CD4-positive, alpha-beta T cell treated with Interleukin-6 for 4 hours (primary cell): Measurements from ENCODE around the gene KCTD15.

Source experiments
- DNase-seq: peaks from one replicate; pipeline ENCODE4 v3.0.0-alpha.2; 2020; ENCODE audit warnings: mixed read lengths

KCTD15 gene

DNA sequence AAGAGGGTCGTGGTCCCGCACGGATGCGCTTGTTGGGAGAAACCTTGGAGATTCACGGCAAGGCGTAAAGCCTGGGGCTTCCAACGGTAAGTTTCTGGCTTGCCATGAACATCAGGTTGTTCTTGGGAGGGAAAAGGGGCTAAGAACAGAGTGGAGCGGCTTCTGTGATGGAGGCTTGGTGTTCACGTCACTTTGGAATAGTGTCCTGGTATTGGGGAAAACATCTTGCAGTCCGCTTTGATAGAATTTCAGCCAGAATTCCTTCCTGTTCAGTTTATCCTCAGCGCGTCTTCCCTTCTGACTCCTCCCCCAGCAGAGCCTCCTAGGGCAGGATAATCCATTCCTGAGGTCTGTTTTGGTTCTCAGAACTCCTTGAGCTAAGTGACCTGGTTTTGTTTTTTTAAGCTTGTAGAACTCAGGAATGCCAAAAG lies 2.0 kb downstream of the KCTD15 start:
- no peak for DNase-seq

DNA sequence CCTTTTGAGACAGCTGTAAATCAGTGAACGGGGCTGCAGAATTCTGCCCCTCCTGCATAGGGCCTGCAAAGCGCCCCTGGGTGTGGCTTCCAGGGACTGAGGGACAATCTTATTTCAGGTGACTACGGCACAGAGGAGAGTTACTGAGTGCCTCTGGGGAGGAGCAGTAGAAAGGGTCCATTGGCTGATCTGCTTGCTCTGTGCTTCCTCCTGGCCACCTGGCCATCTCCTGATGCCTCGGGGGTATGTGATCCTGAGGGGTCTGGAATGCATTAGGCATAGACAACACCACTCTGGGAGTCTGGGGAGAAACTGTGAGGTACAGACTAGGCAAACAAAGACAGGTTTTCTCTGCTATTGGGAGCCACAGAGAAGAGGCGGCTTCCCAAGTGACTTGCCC lies 2.8 kb downstream of the KCTD15 start:
- DNase-seq, result no peak

DNA sequence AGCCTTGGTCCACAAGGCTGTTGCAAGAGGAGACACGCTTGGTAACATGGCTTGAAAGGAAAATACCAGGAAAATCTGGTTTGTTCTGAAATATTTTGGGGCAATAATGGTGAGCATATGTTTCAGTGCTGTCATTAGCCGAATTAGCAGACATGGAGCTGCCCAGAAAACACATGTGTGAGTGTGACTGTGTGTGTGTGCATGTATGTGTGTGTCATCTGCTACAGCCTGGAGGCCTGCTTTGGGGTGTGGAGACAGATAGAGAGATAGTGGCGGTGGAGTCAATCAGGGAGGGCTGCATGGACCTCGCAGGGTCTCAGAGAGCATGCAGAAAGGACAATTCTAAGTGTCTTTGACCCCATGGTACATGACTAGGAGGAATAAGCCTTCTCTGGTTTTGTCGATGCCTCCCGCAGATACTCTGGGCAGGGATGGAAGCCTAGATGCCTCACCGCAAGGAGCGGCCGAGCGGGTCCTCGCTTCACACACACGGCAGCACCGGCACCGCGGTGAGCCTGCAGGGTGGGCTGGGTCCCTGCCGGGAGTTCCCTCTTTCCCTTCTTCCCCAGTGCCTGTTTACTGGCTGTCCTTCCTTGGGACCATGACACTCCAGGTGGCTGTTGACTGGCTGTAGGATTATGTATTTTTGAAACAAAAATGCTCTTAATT lies 3.5 kb downstream of the KCTD15 start:
- DNase-seq, result no peak

DNA sequence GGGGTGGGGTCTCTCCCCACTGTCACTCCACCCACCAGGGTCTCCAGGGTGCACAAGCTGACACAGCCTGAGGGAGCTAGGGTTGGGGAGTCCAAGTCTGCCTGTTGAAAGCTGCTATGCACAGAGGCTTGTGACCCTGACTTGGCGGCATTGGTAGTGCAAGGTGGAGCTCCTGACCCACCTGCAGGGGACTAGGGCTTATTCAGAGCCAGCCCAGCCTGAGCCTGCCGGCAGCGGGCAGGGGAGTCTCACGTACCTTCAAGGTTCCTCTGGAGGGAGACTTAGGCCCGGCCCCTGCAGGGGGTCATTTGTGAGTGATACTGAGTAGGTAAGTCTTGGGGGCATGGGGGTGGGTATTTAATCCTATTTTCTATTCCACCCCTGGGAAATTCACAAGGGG lies 4.7 kb downstream of the KCTD15 start:
- DNase-seq, result no peak

DNA sequence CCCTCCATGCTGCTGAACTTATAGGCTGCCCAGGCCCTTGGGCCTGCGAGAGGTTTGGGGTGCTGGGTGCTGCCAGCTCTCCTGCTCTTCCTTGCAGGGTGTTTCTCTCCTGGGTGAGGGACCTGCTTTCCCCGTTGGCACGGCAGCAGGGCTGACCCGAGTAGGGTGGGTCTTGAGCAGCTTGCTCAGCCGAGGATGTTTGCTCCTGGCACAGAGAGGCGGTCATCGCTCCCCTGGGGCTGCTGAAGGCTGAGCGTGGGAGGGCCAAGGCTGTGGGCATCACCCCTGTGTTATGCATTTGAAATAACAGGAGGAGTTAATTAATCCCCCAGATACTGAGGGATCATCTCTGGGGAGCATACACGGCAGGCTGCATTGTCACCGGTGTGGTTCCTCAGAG lies 5.3 kb downstream of the KCTD15 start:
- DNase-seq, result no peak

DNA sequence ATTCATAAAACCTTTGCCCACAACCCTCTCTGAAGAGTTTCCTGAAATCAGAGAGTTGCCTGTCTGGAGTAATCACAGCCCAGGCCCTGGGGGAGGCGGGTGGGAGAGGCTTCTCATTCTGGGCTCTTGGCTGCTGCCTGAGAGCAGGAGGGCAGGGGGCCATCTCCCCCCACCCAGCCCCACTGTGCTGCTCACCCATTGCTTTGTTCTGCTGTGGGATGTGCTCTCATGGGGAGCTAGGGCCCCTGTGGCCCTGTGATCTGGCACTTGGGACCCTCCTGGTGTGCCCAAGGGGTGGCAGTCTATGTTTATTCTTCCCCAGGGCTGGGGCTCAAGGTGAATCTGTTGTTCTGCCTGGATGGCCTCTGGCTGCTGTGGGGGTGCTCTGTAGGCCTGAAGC lies 6.1 kb downstream of the KCTD15 start:
- DNase-seq, result no peak

DNA sequence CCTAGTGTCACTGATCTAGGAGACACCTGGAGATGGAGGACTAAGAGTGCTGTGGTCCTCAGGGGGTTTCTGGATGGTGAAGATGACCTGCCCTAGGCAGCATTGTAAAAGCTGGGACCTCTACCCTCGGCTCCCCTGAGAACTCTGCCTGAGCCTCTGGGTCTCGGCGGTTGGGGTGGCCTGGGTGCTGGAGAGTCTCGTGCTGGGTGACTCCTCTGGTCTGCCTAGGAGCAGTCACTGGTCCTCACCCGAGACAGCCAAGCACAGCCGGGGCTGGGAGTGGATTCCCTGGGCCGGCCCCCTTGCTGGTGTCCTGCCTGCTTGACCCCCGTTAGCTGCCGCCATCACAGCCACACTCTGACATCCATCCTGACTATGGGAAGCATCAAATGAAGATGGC lies 6.7 kb downstream of the KCTD15 start:
- no peak for DNase-seq

DNA sequence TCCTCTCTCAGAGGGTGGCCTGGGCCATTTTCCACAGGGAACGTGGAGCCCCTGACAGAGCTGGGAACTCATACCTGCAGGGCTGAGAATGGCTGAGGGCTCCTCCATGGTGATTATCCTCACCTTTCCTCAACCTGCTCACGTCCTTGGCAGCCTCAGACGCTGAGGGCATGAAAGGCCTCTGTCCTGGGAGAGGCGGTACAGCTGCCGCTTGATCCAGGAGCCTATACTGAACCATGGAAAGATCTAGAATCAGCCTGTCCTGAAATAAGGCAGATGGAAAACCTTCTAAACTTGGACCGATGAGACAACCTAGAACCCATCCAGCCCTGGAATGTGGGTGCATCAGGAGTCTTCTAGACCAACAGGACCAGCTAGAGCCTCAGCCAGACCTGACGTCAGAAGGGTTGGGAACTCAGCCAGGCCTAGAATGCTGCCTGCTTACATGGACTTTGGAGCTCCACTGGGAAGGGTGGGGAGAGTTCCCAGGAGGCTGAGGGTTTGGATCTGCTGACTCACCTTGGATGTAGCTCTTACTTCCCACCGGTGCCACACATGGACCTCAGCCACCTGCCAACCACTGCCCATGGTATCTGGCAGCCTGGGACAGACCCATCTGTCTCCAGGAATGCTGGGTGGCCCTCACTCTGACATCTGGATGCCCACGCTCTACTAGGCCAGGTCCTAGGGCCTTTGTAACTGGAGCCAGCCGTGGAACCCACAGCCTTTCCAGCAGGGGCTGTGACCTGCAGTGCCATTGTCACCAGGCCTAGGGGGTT lies 7.5 kb downstream of the KCTD15 start:
- no peak for DNase-seq

DNA sequence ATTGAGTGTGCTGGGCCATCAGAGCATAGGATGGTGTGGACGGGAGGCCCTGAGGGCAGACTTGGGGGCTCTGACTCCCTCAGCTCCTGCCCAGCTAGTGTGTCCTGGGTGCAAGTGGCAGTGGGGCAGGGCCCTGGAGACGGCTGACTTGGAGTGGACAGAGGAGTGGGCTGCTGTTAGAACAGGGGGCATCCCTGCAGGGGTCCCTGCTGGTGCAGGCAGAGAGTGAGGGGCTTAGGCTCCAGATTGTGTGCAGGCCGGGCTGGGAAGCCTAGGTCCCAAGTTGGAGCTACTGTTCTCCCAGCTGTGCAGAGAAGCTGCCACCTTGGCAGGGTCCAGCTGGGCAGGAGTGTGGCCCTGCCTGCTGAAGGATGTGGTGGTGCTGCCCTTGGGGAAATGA lies 8.6 kb downstream of the KCTD15 start:
- no peak for DNase-seq

DNA sequence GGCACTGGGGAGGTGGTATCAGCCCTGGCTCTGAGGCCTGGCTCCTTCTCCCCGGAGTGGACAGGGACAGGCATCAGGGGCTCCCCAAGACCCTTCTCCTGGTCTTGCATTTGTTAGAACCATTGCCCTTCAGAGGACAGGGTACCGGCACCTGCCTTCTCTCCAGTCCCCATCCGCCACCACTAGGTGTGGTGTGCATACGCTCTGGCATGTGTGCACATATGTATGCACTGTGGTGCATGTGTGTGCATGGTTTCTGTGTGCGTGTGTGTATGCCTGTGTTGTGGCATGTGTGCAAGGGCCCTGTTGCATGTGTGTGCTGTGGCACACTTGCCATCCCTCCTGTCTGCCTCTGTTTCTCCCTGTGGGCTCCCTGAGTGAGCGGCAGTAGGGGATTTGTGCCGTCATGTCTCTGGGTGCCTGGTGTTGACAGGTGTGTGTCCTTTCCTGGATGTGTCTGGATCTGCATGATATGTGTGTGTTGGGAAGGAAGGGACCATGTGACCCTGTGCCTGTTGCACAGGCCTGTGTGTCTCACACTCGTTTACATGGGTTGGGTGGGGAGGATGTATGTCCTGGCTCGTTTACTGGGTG lies 9.3 kb downstream of the KCTD15 start:
- DNase-seq, result no peak

DNA sequence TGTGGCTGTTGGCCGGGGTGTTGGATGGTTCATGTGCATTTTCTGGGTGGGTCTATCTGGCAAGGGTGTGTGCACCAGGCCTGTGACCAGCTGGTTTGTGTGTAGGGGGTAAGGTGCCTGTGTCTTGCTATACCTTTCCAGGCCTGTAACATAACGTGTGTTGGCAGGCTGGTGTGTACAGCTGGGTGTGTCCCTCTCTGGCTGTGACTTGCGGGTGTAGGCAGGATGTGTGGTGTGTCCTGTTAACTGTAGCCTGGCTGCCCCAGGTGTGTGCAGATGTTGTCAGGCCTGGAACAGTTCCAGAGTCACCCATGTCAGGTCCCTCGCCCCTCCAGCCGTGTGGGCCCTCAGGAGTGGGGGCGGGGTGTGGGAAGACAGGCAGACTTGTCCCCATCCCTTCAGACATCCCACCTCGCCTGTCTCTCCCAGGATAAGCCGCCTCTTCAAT lies 9.8 kb downstream of the KCTD15 start:
- DNase-seq, result no peak

DNA sequence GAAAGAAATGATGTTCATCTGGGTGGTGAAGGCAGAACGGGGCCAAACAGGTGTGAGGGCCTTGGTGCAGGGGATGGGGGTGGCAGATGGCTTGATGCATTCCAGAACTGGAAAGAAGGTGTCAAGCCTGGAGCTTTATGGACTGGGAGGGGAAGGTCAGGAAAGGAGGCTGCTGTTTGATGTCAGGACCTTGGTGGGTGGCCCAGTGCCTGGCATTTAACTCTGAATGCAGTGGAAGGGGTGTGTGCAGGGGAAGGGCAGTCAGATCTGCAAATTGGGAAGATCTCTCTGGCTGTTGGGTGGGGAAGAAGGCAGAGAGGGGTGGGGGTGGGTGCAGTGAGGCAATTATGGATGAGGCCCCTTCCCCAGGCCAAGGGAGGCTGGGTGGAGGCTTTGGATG lies 11.7 kb downstream of the KCTD15 start:
- no peak for DNase-seq

DNA sequence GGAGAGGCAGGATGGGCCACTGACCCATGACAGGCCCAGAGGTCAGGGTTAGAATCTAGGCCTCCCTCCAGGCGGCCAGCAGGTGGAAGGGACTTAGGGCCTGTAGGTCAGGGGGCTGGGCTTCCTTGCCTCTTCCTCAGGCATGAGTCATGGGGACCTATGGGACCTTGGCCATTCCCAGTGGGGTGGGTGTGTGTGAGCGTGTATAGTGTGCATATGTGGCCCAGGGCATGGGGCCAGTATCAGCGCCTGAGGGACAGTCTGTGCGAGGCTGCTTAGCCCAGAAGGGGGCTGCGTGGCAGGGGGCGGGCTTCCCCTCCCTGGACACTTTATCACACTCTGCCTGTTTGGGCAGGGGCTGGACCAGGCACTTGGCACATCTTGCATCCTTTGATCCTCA lies 13.3 kb downstream of the KCTD15 start:
- no peak for DNase-seq

DNA sequence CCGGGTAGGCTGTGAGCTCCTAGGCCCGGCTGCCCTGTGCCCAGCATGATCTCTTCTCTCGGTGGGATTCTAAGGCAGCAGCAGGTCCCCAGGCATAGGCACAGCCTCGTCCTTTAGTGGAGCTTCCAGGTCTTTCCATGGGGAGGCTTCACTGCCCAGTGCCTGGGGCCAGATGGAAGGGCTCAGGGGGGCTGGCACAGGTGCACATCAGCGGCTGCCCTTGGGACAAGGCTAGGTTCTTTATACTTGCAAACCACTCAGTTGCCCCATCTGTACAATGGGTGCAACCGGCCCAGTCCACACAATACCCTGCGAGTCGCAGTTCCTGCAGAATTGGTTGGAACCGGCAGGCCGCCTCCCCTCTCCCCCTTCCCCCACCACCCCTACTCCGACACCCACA lies 14.2 kb downstream of the KCTD15 start:
- DNase-seq, result no peak

DNA sequence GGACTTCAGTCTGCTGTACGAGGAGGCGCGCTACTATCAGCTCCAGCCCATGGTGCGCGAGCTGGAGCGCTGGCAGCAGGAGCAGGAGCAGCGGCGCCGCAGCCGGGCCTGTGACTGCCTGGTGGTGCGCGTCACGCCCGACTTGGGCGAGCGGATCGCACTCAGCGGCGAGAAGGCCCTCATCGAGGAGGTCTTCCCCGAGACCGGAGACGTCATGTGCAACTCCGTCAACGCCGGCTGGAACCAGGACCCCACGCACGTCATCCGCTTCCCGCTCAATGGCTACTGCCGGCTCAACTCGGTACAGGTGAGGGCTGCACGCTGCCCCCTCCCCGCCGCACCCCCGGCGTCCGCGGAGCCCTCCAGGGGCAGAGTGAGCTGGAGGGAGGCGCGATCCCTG lies 14.6 kb downstream of the KCTD15 start:
- DNase-seq, result no peak

DNA sequence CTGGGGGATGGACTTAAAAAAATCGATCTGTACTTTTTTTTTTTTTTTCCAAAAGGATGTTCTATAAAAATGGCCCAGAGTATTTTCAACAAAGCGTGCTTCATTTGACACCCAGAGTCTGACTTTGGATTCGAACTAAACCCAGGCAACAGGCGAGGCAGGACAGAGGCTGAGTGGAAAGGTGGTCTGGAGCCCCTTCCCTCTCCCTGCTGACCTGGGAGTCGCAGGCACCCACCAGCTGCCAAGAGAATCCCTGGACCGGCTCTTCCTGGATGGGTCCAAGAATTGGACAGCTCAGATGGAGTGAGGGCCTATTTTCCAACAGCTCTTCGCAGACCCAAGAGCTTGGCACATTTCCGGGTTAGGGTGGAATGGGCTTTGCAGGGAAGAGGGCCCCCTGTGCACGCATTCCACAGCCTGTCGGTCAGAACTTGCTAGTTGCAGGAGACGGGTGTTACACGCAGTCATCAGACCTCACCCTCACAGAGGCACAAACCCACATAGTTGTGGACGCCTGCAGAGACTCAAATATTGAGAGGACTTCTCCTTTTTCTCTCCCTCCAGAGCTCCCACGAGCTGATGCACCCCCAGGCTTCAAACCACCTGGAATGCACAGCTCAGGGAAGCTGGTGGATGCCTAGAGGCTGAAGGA lies 15.2 kb downstream of the KCTD15 start:
- no peak for DNase-seq

DNA sequence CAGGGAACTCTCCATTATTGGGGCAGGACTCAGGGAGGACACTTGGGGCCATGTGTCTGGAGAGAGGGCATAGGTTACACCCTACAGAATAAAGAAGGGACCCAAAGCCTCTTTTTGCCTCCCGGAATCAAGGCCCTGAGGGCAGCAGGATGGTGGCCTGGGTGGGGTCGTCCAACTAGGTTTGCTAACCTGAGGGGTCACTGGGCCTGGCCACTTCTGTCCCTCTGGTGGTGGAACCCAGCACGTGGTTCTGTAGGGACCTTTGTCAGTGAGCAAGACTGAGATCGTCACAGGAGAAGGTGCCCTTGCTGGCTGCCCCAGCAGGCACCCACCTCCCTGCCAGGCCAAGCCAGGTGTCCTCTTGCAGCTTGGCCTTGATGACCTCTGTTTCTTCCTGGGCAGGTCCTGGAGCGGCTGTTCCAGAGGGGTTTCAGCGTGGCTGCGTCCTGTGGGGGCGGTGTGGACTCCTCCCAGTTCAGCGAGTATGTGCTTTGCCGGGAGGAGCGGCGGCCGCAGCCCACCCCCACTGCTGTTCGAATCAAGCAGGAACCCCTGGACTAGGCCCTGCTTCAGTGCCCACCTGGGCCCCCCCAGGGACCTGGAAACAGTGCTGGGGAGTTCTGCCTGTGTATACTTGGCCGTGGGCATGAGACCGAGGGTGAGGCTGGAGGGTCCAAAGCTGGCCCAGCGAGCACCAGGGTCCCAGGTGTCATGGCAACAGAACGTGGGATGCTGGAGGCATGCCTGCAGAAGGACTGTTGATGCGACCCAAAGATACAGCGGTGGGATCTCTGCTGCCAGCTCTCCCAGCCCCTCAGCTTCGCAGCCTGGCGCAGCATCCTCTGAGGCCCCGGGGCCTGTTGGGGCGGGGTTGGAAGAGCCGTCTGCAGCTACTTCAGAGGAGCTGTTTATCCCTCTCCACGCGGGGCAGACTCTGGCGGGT lies 16.0 kb downstream of the KCTD15 start:
- no peak for DNase-seq

DNA sequence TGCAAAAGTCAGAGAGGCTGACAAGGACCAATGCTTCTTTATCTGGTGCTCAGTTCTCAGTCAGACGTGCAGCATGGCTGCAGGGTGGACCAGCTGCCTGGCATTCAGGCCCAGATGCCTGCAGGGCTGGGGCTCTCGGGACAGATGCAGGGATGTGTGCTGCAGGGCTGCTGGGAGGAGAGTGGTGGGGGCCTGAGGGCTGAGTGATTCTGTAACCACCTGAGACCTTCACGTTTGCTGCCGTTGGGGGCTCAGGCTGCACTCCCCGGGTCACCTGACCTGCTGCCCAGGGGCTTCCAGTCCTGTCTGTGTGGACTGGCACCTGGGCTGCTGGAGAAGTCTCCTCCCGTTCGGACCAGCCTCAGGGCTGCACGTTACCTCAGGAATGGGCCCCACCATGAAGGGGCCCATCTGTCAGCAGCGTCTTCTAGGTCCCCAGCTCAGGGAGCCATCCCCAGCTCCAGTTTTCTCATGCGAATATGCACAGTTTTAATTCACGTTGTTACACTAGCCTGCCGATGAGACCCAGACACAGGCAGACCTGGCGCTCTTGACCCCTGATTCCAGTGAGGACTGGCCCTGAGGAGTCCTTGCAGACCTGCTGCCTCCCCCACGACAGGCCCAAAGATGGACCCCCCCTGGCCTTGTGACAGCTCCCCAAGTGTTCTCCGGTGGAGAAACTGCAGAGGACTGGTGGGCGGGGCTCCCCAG lies 16.9 kb downstream of the KCTD15 start:
- DNase-seq, result no peak

DNA sequence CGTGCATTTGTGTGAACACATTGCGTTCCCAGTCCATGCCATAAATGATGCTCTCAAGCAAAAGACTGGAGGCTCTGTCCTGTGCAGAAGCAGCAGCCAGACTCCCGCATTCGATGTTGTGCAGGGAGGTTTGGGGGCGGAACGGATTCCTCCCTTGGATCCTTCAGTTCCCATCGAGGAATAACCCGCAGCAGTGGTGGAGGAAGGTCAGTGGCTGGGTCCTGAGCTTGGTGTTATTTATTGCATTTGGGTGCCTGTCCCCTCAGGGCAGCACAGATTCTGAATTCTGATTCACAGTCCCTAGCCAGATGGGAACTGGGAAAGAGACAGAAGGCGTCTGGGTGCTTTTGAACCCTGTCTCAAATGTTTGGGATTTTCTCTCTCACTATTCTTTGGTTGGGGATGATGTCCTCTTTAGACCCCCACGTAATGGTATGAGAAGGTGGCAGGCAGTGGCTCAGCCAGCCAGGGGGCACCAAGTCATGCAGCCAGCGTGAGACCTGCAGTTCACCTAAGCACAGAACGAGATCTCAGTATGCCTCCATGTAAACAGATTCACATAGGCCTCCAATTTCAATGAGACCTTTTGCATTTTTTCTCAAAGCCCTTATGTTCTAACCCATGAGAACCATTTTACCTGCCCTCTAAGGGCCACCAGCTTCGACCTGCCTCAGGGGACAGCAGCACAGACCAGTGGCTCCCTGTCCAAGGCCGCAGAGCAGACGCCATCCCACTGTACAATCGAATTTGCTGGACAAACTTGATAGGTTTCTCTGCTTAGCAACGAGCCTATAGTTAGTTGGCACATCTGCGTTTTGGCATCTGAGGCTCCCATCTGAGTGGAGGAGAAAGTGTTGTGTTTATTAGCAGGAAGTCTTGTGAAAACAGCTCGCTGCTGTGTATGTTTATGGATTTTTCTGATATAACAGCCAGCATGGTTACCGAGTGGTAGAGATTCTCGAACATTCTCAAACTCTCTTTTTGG lies 17.8 kb downstream of the KCTD15 start:
- no peak for DNase-seq
